ENCODE results near the gene HACD1.
"Not testable (repeated sequence)": the region's sequence is repeated elsewhere in the genome, so short reads cannot be mapped to it uniquely, and the experiment has no call there.

The HACD1 gene

GRCh38 chr10:17643339-17643754 is 26.2 kb upstream of the HACD1 start:
- no peak for DNase-seq

DNA sequence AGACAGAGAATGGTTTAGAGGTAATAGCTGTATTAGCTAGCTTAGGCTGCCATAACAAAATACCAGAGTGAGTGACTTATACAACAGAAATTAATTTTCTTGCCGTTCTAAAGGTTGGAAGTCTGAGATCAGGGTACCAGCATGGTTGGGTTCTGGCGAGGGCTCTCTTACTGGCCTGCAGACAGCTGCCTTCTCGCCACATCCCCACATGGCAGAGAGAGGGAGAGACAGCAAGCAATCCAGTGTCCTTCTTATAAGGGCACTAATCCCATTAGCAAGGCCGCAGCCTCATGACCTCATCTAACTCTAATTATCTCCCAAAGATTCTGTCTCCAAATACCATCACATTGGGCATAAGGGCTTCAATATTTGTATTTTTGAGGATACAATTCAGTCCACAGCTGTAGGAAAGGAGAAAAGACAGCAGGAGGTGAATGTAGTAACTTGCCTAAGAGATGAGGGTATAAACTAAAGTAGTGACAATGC is 23.2 kb upstream of the HACD1 start:
- no peak for DNase-seq

DNA sequence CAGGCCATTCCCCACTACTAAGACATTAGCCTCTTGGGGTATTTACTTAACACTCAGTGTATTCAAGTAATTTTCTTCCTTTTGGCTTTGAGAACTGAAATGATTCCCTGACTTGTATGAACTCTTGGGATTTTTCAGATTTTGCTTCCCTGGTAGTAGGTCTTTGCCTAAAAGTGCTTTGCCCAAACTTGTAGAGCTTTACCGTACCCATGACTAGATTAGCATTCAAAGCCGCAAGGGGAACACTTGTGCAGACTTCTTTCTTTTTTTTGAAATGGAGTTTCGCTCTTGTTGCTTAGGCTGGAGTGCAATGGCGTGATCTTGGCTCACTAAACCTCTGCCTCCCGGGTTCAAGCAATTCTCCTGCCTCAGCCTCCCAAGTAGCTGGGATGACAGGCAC is 20.7 kb upstream of the HACD1 start:
- no peak for DNase-seq

- no peak for DNase-seq
Observed at GRCh38 chr10:17633353-17633752, 16.2 kb upstream of the HACD1 start.

DNA sequence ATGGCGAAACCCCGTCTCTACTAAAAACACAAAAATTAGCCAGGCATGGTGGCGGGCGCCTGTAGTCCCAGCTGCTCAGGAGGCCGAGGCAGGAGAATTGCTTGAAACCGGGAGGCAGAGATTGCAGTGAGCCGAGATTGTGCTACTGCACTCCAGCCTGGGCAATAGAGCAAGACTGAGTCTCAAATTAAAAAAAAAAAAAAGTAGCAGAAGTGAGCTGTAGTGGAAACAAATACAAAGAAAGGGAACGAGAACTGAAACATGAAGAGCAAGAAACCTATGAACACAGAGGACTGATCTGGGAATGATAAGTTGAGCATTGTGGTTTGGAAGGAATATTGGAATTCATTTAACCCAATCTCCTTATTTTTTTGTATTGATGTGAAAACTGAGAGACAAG is 15.4 kb upstream of the HACD1 start:
- not testable (repeated sequence) for DNase-seq

GRCh38 chr10:17626656-17627055 is 9.5 kb upstream of the HACD1 start:
- no peak for DNase-seq

- no peak for DNase-seq
Observed at GRCh38 chr10:17624996-17625395, 7.8 kb upstream of the HACD1 start.

- no peak for DNase-seq
Observed at GRCh38 chr10:17622061-17622460, 4.9 kb upstream of the HACD1 start.

DNA sequence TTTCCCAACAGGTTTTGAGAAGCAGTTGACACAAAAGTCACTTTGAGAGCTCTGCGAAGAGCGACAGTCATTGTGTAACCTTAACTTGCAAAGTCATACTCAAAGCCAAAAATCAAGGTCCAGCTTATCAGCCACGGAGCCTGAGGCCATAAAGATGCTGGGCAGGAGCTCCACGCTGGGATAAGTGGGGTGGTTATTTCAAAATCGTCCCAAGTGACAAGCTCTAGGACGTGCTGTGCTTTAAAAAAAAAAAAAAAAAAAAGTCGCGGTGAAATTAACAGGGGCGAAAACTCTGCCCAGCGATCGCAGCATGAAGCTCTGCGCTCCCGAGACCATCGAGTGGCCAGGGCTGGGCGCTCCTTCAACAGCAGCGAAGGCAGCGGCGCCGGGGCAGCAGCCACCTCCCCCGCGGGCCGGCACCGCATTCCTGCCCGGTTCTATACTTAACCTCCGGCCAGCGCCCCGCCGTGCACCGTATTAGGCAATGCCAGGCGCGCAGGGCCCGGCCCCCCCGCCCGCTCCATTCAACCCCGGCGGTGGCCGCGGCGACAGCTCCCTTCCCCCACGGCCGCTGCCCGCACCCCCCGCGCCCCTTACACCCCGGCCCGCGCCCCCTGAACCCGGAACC is 657 bp downstream of the HACD1 start:
- DNase-seq: no peak

DNA sequence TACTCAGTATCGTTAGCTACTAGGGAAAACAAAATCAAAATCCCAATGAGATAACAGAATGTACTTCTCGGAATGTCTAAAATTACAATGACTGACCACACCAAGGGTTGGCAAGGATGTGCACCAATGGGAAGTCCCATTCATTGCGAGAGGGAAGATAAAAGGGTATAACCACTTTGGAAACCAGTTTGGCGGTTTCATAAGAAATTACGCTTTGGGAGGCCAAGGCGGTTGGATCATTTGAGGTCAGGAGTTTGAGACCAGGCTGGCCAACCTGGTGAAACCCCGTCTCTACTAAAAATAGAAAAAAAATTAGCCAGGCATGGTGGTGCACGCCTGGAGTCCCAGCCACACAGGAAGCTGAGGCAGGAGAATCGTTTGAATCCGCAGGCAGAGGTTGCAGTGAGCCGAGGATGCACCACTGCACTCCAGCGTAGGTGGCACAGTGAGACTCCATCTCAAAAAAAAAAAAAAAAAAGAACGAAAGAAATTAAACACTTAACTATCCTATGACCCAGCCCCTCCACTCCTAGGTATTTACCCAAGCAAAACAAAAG is 7.6 kb downstream of the HACD1 start:
- DNase-seq: no peak

- DNase-seq: peak; percentile 72
Observed at GRCh38 chr10:17607603-17608332, 9.4 kb downstream of the HACD1 start.

GRCh38 chr10:17607060-17607459 is 10.1 kb downstream of the HACD1 start:
- DNase-seq: no peak

- no peak for DNase-seq
Observed at GRCh38 chr10:17606547-17607040, 10.6 kb downstream of the HACD1 start.

DNA sequence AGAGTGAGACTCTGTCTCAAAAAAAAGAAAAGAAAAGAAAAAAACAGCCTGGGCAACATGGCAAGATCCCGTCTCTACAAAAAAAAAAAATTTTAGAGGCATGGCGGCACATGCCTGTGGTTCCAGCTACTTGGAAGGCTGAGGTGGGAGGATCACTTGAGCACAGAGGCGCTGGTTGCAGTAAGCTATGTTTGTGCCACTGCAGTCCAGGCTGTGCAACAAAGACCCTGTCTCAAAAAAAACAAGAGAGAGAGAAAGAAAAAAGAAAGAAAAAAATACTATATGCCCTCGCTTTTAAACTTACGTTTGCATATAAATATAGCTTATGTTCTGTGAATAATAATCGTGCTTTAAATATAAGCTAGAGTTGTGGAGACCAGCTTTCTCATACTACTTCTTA is 11.2 kb downstream of the HACD1 start:
- DNase-seq: no peak

DNA sequence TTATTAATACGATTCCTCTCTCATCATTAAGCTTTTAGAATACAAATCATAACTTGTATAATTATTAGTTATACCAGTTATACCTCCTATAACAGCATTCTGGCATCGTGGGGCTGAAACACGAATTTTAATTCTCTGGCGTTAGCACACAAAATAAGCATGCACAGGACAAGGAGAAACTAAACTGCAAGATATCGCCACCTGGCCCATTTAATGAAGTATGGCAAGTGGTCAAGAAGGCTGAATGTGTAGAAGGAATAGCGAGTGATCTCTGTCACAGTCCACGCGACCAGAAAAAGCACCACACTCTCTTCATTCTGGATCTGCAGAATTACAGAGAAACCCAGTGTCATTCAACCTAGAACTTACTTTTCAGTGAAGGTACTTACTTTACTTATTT is 18.1 kb downstream of the HACD1 start:
- DNase-seq: no peak

- no peak for DNase-seq
Observed at GRCh38 chr10:17597386-17597785, 19.8 kb downstream of the HACD1 start.

- DNase-seq: no peak
Observed at GRCh38 chr10:17590969-17591645, 26.1 kb downstream of the HACD1 start.

DNA sequence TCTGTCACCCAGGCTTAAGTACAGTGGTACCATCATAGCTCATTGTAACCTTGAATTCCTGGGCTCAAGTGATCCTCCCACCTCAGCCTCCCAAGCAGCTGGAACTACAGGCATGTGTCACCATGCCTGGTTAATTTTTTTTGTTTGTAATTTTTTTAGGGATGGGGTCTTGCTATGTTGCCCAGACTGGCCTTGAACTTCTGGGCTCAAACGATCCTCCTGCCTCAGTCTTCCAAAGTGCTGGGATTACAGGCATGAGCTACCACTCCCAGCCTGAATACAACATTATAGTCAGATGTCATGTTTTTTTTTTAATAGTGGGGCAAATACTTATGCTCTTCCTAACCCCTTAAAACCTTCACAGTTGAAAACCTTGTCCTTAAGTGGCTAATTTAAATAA is 27.9 kb downstream of the HACD1 start:
- not testable (repeated sequence) for DNase-seq

DNA sequence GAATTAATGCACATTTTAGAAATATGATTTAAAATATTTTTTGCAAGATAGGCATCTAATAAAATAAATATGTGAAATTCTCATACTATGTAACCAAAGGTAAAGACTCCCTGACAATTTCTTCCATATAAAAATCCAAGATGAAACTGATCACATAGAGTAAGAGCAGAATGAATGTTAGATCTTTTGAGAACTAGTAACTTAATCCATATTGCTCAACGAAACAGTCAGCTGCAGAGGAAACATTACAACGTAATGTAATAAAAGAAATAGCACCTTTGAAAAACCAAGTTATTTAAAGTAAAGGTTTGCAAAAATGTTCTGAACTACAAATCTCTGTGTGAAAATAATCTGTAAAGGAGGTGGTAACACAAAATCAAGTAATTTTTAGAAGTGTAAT is 28.8 kb downstream of the HACD1 start:
- no peak for DNase-seq

DNA sequence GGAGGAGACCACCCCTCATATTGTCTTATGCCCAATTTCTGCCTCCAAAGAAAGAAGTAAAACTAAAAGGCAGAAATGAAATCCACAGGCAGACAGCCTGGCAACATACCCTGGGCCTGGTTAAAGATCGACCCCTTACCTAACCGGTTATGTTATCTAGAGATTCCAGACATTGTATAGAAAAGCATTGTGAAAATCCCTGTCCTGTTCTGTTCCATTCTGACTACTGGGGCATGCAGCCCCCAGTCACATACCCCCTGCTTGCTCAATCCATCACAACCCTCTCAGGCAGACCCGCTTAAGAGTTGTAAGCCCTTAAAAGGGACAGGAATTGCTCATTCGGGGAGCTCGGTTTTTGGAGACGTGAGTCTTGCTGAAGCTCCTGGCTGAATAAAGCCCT is 29.9 kb downstream of the HACD1 start:
- DNase-seq: not testable (repeated sequence)

DNA sequence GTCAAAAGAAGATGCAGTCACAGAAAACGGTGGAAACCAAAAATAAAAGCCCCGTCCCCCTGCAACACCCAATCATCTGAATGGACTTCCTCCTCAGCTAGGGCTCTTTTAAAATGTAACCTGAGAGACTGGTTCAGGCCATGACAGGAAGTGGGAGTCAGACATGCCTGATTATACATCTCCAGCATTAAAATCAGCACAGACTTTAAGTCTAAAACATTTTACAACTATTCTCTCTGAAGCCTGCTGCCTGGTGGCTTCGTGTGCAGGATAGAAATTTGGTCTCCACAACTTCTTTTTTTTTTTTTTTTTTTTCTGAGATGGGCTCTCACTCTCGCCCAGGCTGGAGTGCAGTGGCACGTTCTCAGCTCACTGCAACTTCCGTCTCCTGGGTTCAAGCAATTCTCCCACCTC is 30.3 kb downstream of the HACD1 start:
- DNase-seq: no peak

DNA sequence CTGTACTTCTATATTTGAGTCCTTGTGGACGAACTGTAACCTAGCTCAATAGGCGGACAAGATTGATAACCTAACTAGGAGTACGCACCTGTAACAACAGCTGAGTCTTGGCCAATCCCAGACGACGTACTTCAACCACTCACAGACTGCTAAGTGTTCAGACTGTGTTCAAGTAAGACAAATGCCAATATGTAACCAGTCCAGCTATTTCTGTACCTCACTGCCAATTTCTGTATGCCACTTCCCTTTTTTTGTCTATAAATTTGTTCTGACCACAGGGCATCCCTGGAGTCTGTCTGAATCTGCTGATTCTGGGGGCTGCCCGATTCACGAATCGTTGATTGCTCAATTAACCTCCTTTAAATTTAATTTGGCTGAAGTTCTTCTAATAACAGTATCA is 32.2 kb downstream of the HACD1 start:
- no peak for DNase-seq

GRCh38 chr10:17580885-17581284 is 36.3 kb downstream of the HACD1 start:
- no peak for DNase-seq

- no peak for DNase-seq
Observed at GRCh38 chr10:17578603-17579002, 38.6 kb downstream of the HACD1 start.

Data from midbrain (tissue), 1 donor.